CD4-positive, alpha-beta memory T cell (primary cell): ENCODE measurements around the gene CCM2L. TPM values are rescaled to one million over a fixed set of nuclear protein-coding genes. Genes with fewer than 3 reads are reported as not detected.

ENCODE experiments used
- CTCF ChIA-PET: fragments of 350-600 bp; sonication (Branson Sonifier 250); formaldehyde crosslinking; loops from one replicate; lab custom pipeline; 2021; ENCODE audit warnings: inconsistent platforms; ENCODE audit not compliant: partially characterized antibody; lab: Charles Lee
- POLR2A ChIA-PET: fragments of 350-600 bp; sonication (Branson Sonifier 250); formaldehyde crosslinking; loops from one replicate; lab custom pipeline; 2021; ENCODE audit not compliant: partially characterized antibody; lab: Charles Lee
- DNase-seq, 5 donors: peaks; one replicate each; pipeline versions ENCODE4 v3.0.0 to v3.0.0-alpha.2; 2020 to 2022; ENCODE audit warnings: mixed read lengths in 1 of 5
- H3K27ac ChIP-seq: one replicate; pipeline ENCODE4 v1.7.0; 2013; ENCODE audit warnings: low read depth, low read length
- H3K27me3 ChIP-seq: 2 replicates; pipeline ENCODE4 v1.7.0; 2013; ENCODE audit warnings: mild to moderate bottlenecking, low read length, moderate library complexity; ENCODE audit not compliant: insufficient read depth
- H3K36me3 ChIP-seq: 2 replicates; pipeline ENCODE4 v1.7.0; 2013; ENCODE audit warnings: mild to moderate bottlenecking, low read length, moderate library complexity; ENCODE audit not compliant: insufficient read depth
- H3K4me1 ChIP-seq: 2 replicates; pipeline ENCODE4 v1.7.0; 2013; ENCODE audit warnings: mild to moderate bottlenecking, low read length, moderate library complexity; ENCODE audit not compliant: insufficient read depth
- H3K4me3 ChIP-seq, 2 donors: one replicate each; pipeline ENCODE4 v1.7.0; 2013; ENCODE audit warnings: low read length in 2 of 2, mild to moderate bottlenecking in 1 of 2
- H3K9me3 ChIP-seq, 2 donors: one replicate each; pipeline ENCODE4 v1.7.0; 2013; ENCODE audit warnings: low read length in 2 of 2, control low read depth in 1 of 2; ENCODE audit not compliant: control insufficient read depth in 1 of 2
- H3K27ac Mint-ChIP-seq, 7 donors: one replicate each; pipeline ENCODE4 v1.8.0; 2020 to 2021; ENCODE audit warnings: mixed read lengths in 7 of 7, mild to moderate bottlenecking in 6 of 7, inconsistent platforms in 3 of 7, moderate library complexity in 3 of 7
- H3K27me3 Mint-ChIP-seq, 2 donors: one replicate each; pipeline ENCODE4 v1.8.0; 2020 to 2021; ENCODE audit warnings: mixed read lengths in 2 of 2
- H3K36me3 Mint-ChIP-seq, 2 donors: one replicate each; pipeline ENCODE4 v1.8.0; 2020 to 2021; ENCODE audit warnings: mixed read lengths in 2 of 2, inconsistent platforms in 1 of 2, mild to moderate bottlenecking in 1 of 2
- H3K4me1 Mint-ChIP-seq, 4 donors: one replicate each; pipeline ENCODE4 v1.8.0; 2020 to 2021; ENCODE audit warnings: mixed read lengths in 4 of 4, mild to moderate bottlenecking in 1 of 4
- H3K4me3 Mint-ChIP-seq, 8 donors: one replicate each; pipeline ENCODE4 v1.8.0; 2020 to 2021; ENCODE audit warnings: mixed read lengths in 8 of 8, mild to moderate bottlenecking in 7 of 8, moderate library complexity in 6 of 8, inconsistent platforms in 3 of 8
- H3K9me3 Mint-ChIP-seq, 8 donors: one replicate each; pipeline ENCODE4 v1.8.0; 2020 to 2021; ENCODE audit warnings: mixed read lengths in 8 of 8, mild to moderate bottlenecking in 5 of 8, inconsistent platforms in 3 of 8, moderate library complexity in 1 of 8
- intact Hi-C: fragments of 100-400 bp; cut with micrococcal nuclease; formaldehyde crosslinking; loops from one replicate; pipeline ENCODE4 v1.15.1; 2023
- polyA plus RNA-seq, 2 donors: library from polyadenylated mRNA; unstranded; fragments of 300-500 nt; fragmentation: Illumina TruSeq; gene quantifications; one replicate each; pipeline ENCODE4 v1.2.3, GENCODE V29; 2021
- total RNA-seq, 2 experiments: library from RNA; stranded (reverse); gene quantifications; one replicate each; pipeline ENCODE4 v1.2.3, GENCODE V29; 2021

The CCM2L gene
- total and polyA plus RNA-seq, 4 experiments from 2014 or later, result not detected

DNA sequence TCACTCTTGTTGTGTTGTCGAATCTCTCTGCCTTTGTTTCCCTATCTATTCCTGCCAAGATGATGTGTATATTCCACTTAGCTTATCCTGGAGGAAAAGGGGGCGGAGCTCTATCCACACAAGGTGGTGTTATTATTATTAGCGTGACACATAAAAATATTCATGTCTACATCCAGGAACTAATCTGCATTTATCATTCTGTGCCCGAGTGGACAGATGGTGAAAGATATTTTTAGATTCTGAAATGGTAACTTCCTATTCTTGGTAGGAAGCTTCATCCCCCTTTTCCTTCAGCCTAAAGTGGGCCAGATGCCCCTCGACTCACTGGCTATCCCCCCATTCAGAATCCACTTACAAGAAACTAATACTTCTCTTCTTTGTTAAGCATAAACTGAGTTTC, 40.2 kb upstream of the CCM2L start:
- H3K27ac ChIP-seq, result no peak overlapping the region
- H3K4me3 Mint-ChIP-seq, result peak overlapping the region in 1 of 8 donors; percentile 26
- no peaks in the 10 kb centered on the region for H3K36me3 ChIP-seq
- no peaks in the 10 kb centered on the region for H3K9me3 ChIP-seq
- ChIA-PET CTCF (interaction anchor here (2.2 kb wide), 1 partner anchor 18 kb away, joined by 7 read pairs; the partner anchor contains the start of gene PDRG1), POLR2A (no interaction called here)
- H3K4me1 ChIP-seq, result no peaks in the 10 kb centered on the region
- H3K36me3 Mint-ChIP-seq, result peaks cover 0 to 3% of the 10 kb centered on the region in 2 donors
- H3K27me3 ChIP-seq, result peaks cover 20% of the 10 kb centered on the region
- no peak overlapping the region for H3K4me3 ChIP-seq
- H3K27me3 Mint-ChIP-seq, result peaks cover 34 to 52% of the 10 kb centered on the region in 2 donors
- no peak for DNase-seq
- H3K9me3 Mint-ChIP-seq, result peaks cover 0 to 10% (median 1%) of the 10 kb centered on the region in 8 donors
- peak overlapping the region in 1 of 7 donors; percentile 5 for H3K27ac Mint-ChIP-seq
- peaks cover 2 to 13% (median 7%) of the 10 kb centered on the region in 4 donors for H3K4me1 Mint-ChIP-seq
- intact Hi-C loops, result no loop called here

DNA sequence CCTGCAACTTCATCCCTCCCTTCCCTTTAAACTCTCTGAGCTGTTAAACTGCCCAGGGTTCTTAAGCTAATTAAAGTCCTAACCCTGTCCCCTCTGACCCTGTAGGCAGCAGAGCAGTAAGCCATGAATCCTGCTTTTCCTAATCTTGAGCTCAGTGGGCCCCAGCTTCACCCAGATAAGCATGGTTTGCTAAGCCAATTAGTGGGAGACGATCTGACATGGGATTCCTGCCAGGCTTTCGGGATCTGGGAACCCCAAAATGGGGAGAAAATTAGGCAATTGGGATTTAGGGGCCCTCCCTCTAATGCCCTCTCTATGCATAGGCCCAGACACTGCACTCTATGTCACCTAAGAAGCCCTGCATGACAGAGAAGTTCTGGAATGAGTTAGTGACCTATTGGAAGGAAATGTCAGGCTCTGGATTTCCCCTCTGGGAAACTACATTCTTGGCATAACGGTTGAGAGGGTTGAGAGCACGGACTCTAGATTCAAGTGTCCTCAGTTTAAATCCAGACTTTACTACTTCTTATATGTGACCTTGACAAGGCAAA, 37.7 kb upstream of the CCM2L start:
- DNase-seq, result no peak
- no peak overlapping the region for H3K27ac Mint-ChIP-seq
- Histone ChIP-seq H3K4me1 (no peaks in the 10 kb centered on the region), H3K4me3 (no peak overlapping the region), H3K9me3 (no peaks in the 10 kb centered on the region), H3K27ac (no peak overlapping the region), H3K27me3 (peaks cover 4% of the 10 kb centered on the region), H3K36me3 (no peaks in the 10 kb centered on the region)
- no peak overlapping the region for H3K4me3 Mint-ChIP-seq
- peaks cover 27 to 45% of the 10 kb centered on the region in 2 donors for H3K27me3 Mint-ChIP-seq
- H3K36me3 Mint-ChIP-seq, result peaks cover 0 to 3% of the 10 kb centered on the region in 2 donors
- CTCF ChIA-PET, result interaction anchor here (1.9 kb wide), 1 partner anchor 58 kb away, joined by 6 read pairs; no protein-coding TSS in a partner anchor
- intact Hi-C loops, result no loop called here
- peaks cover 2 to 5% (median 3%) of the 10 kb centered on the region in 4 donors for H3K4me1 Mint-ChIP-seq
- POLR2A ChIA-PET, result no interaction called here
- peaks cover 0 to 3% (median 0%) of the 10 kb centered on the region in 8 donors for H3K9me3 Mint-ChIP-seq

- CTCF ChIA-PET, result no interaction called here
- no peaks in the 10 kb centered on the region for H3K9me3 Mint-ChIP-seq
- Histone ChIP-seq H3K4me1 (no peaks in the 10 kb centered on the region), H3K27ac (no peak overlapping the region), H3K9me3 (no peaks in the 10 kb centered on the region), H3K27me3 (no peaks in the 10 kb centered on the region), H3K4me3 (no peak overlapping the region), H3K36me3 (no peaks in the 10 kb centered on the region)
- no peaks in the 10 kb centered on the region for H3K4me1 Mint-ChIP-seq
- peaks cover 25 to 40% of the 10 kb centered on the region in 2 donors for H3K27me3 Mint-ChIP-seq
- H3K36me3 Mint-ChIP-seq, result no peaks in the 10 kb centered on the region
- no peak overlapping the region for H3K27ac Mint-ChIP-seq
- intact Hi-C loops, result no loop called here
- POLR2A ChIA-PET, result no interaction called here
- no peak overlapping the region for H3K4me3 Mint-ChIP-seq
- DNase-seq, result no peak
These were observed 35.9 kb upstream of the CCM2L start for GRCh38 chr20:31974296-31974695.

DNA sequence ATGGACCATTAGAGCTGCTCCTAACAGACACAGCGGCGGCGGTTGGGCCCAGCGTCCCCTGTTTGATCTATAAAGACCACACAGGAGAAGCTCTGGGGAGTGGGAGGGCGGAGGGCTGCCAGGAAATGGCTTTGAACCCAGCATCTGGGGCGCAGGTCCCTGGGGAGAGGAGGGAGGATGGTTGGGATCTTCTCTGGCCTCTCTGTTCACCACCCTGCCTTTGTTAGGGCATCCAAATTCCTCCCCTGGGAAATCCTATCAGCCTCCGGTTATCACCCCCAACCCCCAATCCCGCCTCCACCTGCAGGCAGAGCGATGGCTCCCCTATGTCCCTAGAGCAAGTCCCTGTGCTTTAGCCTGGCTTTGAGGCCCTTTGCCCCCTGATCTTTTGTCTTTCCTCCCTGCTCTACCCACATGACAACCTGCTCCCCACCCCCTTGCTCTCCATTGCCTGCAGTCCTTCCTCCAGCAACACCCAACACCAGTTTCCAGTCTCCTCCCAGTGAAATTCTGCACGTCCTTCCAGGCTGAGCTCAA, 35.2 kb upstream of the CCM2L start:
- no peaks in the 10 kb centered on the region for H3K9me3 ChIP-seq
- no peak overlapping the region for H3K27ac Mint-ChIP-seq
- intact Hi-C loops, result no loop called here
- no peaks in the 10 kb centered on the region for H3K4me1 ChIP-seq
- no peak overlapping the region for H3K4me3 ChIP-seq
- H3K4me1 Mint-ChIP-seq, result no peaks in the 10 kb centered on the region
- POLR2A ChIA-PET, result no interaction called here
- H3K27ac ChIP-seq, result no peak overlapping the region
- no peaks in the 10 kb centered on the region for H3K9me3 Mint-ChIP-seq
- DNase-seq, result no peak
- H3K27me3 ChIP-seq, result no peaks in the 10 kb centered on the region
- no peaks in the 10 kb centered on the region for H3K36me3 ChIP-seq
- CTCF ChIA-PET, result interaction anchor here (0.7 kb wide), 1 partner anchor 23 kb away, joined by 4 read pairs; the partner anchor contains the start of gene PDRG1
- H3K36me3 Mint-ChIP-seq, result no peaks in the 10 kb centered on the region
- H3K4me3 Mint-ChIP-seq, result peak overlapping the region in 1 of 8 donors; percentile 23
- H3K27me3 Mint-ChIP-seq, result peaks cover 22 to 40% of the 10 kb centered on the region in 2 donors

DNA sequence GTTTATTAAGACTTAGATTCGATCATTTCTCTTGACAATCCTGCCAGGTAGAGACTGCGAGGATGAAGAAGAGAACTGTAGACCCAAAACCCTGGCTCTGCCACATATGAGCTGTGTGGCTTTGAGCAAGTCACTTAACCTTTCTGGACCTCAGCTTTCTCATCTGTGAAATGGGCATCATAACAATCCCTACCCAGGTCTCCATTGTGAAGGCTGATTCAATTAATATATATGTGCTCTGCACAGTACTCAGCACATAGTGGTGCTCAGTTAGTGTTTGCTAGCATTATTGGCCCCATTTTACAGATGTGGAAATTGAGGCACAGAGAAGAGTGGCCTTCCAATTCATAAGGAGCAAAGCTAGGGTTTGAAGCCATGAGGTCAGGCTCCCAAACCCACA, 34.4 kb upstream of the CCM2L start:
- Mint-ChIP-seq H3K27ac (no peak overlapping the region), H3K9me3 (no peaks in the 10 kb centered on the region), H3K27me3 (peaks cover 17 to 35% of the 10 kb centered on the region in 2 donors), H3K4me1 (no peaks in the 10 kb centered on the region), H3K36me3 (no peaks in the 10 kb centered on the region), H3K4me3 (no peak overlapping the region)
- CTCF ChIA-PET, result no interaction called here
- intact Hi-C loops, result no loop called here
- Histone ChIP-seq H3K4me3 (no peak overlapping the region), H3K9me3 (no peaks in the 10 kb centered on the region), H3K27ac (no peak overlapping the region), H3K4me1 (no peaks in the 10 kb centered on the region), H3K27me3 (no peaks in the 10 kb centered on the region), H3K36me3 (no peaks in the 10 kb centered on the region)
- POLR2A ChIA-PET, result no interaction called here
- no peak for DNase-seq

DNA sequence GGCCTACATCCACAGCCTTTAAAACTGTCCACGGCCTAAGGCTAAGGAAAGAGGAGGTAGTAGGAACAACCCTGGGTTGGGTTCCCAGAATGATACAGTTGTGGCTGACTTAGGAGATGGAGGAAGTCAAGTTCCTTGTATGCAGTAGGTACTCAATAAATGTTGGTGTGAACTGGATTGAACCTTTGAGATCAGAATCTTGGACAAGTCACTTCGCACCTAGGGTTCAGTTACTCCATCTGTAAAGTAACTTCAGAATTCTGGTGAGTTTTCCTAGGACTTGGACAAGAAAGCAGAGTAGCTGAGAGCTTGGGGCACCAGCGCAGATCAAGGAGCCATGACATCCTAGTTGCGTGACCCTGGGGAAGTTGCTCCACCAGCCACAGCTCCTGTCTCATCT, 33.2 kb upstream of the CCM2L start:
- ChIA-PET POLR2A (no interaction called here), CTCF (no interaction called here)
- peaks cover 21 to 35% of the 10 kb centered on the region in 2 donors for H3K27me3 Mint-ChIP-seq

GRCh38 chr20:31979713-31980426, 30.4 kb upstream of the CCM2L start:
- H3K4me1 ChIP-seq, result no peaks in the 10 kb centered on the region
- no peaks in the 10 kb centered on the region for H3K27me3 ChIP-seq
- no peak overlapping the region for H3K27ac Mint-ChIP-seq
- H3K4me1 Mint-ChIP-seq, result no peaks in the 10 kb centered on the region
- no peak overlapping the region for H3K4me3 Mint-ChIP-seq
- H3K36me3 ChIP-seq, result no peaks in the 10 kb centered on the region
- H3K27ac ChIP-seq, result no peak overlapping the region
- H3K4me3 ChIP-seq, result no peak overlapping the region
- no peaks in the 10 kb centered on the region for H3K9me3 ChIP-seq
- DNase-seq, result no peak
- POLR2A ChIA-PET, result no interaction called here
- intact Hi-C loops, result no loop called here
- H3K36me3 Mint-ChIP-seq, result no peaks in the 10 kb centered on the region
- H3K9me3 Mint-ChIP-seq, result no peaks in the 10 kb centered on the region
- H3K27me3 Mint-ChIP-seq, result peaks cover 22 to 27% of the 10 kb centered on the region in 2 donors
- CTCF ChIA-PET, result no interaction called here

More for the DNA sequence above, 33.2 kb upstream of the CCM2L start:
- Mint-ChIP-seq H3K4me3 (no peak overlapping the region), H3K9me3 (no peaks in the 10 kb centered on the region), H3K36me3 (no peaks in the 10 kb centered on the region), H3K27ac (no peak overlapping the region), H3K4me1 (no peaks in the 10 kb centered on the region)
- Histone ChIP-seq H3K36me3 (no peaks in the 10 kb centered on the region), H3K9me3 (no peaks in the 10 kb centered on the region), H3K27me3 (no peaks in the 10 kb centered on the region), H3K4me1 (no peaks in the 10 kb centered on the region), H3K27ac (no peak overlapping the region), H3K4me3 (no peak overlapping the region)
- intact Hi-C loops, result no loop called here
- no peak for DNase-seq
